ENCODE results near the gene AVP. TPM values are rescaled to one million over a fixed set of nuclear protein-coding genes. Genes with fewer than 3 reads are reported as not detected.

Gene AVP
- total RNA-seq, 1 experiment from 2014 or later = not detected

GRCh38 chr20:3037654-3038053 is 46.9 kb downstream of the AVP start:
- H3K27ac ChIP-seq (ENCODE audit: insufficient read length, low read depth, low read length) = no peak overlapping the region
- no peaks in the 10 kb centered on the region for H3K79me2 ChIP-seq (ENCODE audit: insufficient read depth, low read length)
- H4K8ac ChIP-seq (replicated peaks; ENCODE audit: insufficient read length, low read depth, low read length) = no peak overlapping the region
- peaks cover 18 to 61% (median 60%) of the 10 kb centered on the region in 3 experiments; a peak in 6 of 7 replicates for H3K36me3 Mint-ChIP-seq (ENCODE audit: insufficient read depth in 1 of 3, low read depth in 3 of 3)
- no peaks in the 10 kb centered on the region for H3K9me3 Mint-ChIP-seq
- H2BK5ac ChIP-seq (ENCODE audit: insufficient read length, low read length) = no peak overlapping the region
- H3K9me3 ChIP-seq (ENCODE audit: control insufficient read depth, low read depth, low read length) = no peaks in the 10 kb centered on the region
- no peak overlapping the region for H3K4me2 ChIP-seq (ENCODE audit: insufficient read depth, insufficient read length, low read length)
- peaks cover 6% of the 10 kb centered on the region; the same call in 1 of the 2 replicates for H3K4me1 ChIP-seq (ENCODE audit: insufficient read depth, low read length)
- no peak for TF ChIP-seq CTCF (conservative IDR thresholded peaks at IDR 0.05)
- H3K79me1 ChIP-seq (ENCODE audit: insufficient read depth, low read depth, low read length, poor library complexity, severe bottlenecking) = no peaks in the 10 kb centered on the region
- H3K27ac Mint-ChIP-seq = no peak overlapping the region
- no peak overlapping the region for H3K18ac ChIP-seq (ENCODE audit: insufficient read length, low read depth, low read length)
- H3K4me1 Mint-ChIP-seq = peaks cover 12 to 14% of the 10 kb centered on the region in 2 experiments
- no peak overlapping the region for H4K5ac ChIP-seq (ENCODE audit: insufficient read length, low read depth, low read length)
- H3K23me2 ChIP-seq (ENCODE audit: insufficient read length, low read depth, low read length, poor library complexity, severe bottlenecking) = no peaks in the 10 kb centered on the region
- no peak overlapping the region for H2BK12ac ChIP-seq (ENCODE audit: insufficient read length, low read depth, low read length)
- no peaks in the 10 kb centered on the region; the same call in 1 of the 2 replicates for H3K27me3 Mint-ChIP-seq (ENCODE audit: low read depth)
- H3K27me3 ChIP-seq (ENCODE audit: insufficient read depth, low read length) = no peaks in the 10 kb centered on the region
- no peak overlapping the region for H2BK15ac ChIP-seq (ENCODE audit: low read depth, low read length)
- no peak for DNase-seq
- H2AK5ac ChIP-seq (ENCODE audit: insufficient read length, low read length) = no peak overlapping the region
- H4K20me1 ChIP-seq (ENCODE audit: control insufficient read depth, insufficient read depth, insufficient read length) = no peaks in the 10 kb centered on the region
- no peak overlapping the region for H3K14ac ChIP-seq (ENCODE audit: insufficient read depth, low read length)
- H3K4me3 Mint-ChIP-seq = no peak overlapping the region
- no peak overlapping the region for H3K23ac ChIP-seq (ENCODE audit: insufficient read length, low read depth, low read length)
- H2BK120ac ChIP-seq (ENCODE audit: low read depth, low read length, poor library complexity, severe bottlenecking) = no peak overlapping the region
- WGBS (ENCODE audit: extremely low coverage, insufficient read length, low lambda C conversion rate) = no CpG with 5 or more reads among the region's 3 CpGs
- no peak overlapping the region for H3K56ac ChIP-seq (ENCODE audit: insufficient read length, low read depth, low read length)
- no peak overlapping the region for H3K4ac ChIP-seq (ENCODE audit: low read depth, low read length)
- H4K91ac ChIP-seq (ENCODE audit: insufficient read length, low read depth, low read length) = no peak overlapping the region
- no peak overlapping the region for H2AFZ ChIP-seq (ENCODE audit: low read length)
- no peak overlapping the region for H3K9ac ChIP-seq (ENCODE audit: extremely low read depth, insufficient read length, low read length)
- H3T11ph ChIP-seq (ENCODE audit: low read length) = no peak overlapping the region
- no peak overlapping the region for H2BK20ac ChIP-seq (ENCODE audit: low read depth, low read length, poor library complexity, severe bottlenecking)

Data from H9 (cell line).